ENCODE results near the gene ZNF362.

- TF ChIP-seq POLR2AphosphoS5 (IDR thresholded peaks at IDR 0.05; ENCODE audit: low read depth, low read length) (no peak), CTCF (IDR thresholded peaks at IDR 0.05 in 2 of 3, conservative IDR thresholded peaks at IDR 0.05 in 1 of 3; ENCODE audit: borderline replicate concordance in 1 of 3, insufficient read depth in 1 of 3, low read depth in 2 of 3, low read length in 2 of 3) (no peak), EZH2phosphoT487 (IDR thresholded peaks at IDR 0.05; ENCODE audit: borderline replicate concordance) (no peak), REST (IDR thresholded peaks at IDR 0.05; ENCODE audit: low read depth) (no peak), POLR2A (IDR thresholded peaks at IDR 0.05; ENCODE audit: borderline replicate concordance, extremely low read depth, insufficient read depth, insufficient read length) (no peak), SIN3A (IDR thresholded peaks at IDR 0.05; ENCODE audit: low read depth) (no peak), EZH2 (IDR thresholded peaks at IDR 0.05) (no peak), ATF3 (IDR thresholded peaks at IDR 0.05) (no peak), RAD21 (IDR thresholded peaks at IDR 0.05; ENCODE audit: low read depth) (no peak), SP1 (IDR thresholded peaks at IDR 0.05; ENCODE audit: low read depth) (no peak), MAX (IDR thresholded peaks at IDR 0.05) (peak; percentile 34; the same call in 1 of the 2 replicates)
These were observed at the start of gene ZNF362 for GRCh38 chr1:33256471-33257206.

All from HCT116 (cell line).